B cell (primary cell): ENCODE measurements around the gene ATP9A. TPM values are rescaled to one million over a fixed set of nuclear protein-coding genes. Genes with fewer than 3 reads are reported as not detected.

ENCODE experiments used
- ATAC-seq: fragments of 200-7000 bp; cut with Tn5 transposase; one replicate; pipeline ENCODE4 v1.10.0; 2021; ENCODE audit warnings: low read depth, mild to moderate bottlenecking, moderate number of reproducible peaks, moderate library complexity
- CTCF ChIA-PET: fragments of 350-600 bp; sonication (Branson Sonifier 250); formaldehyde crosslinking; loops from one replicate; lab custom pipeline; 2021; ENCODE audit warnings: antibody characterized with exemption, inconsistent platforms; lab: Charles Lee
- POLR2A ChIA-PET: fragments of 350-600 bp; sonication (Branson Sonifier 250); formaldehyde crosslinking; loops from one replicate; lab custom pipeline; 2021; ENCODE audit warnings: antibody characterized with exemption; lab: Charles Lee
- DNase-seq: peaks from one replicate; pipeline ENCODE4 v3.0.0; 2013
- H2AFZ ChIP-seq: 2 replicates; pipeline ENCODE4 v1.6.1; 2012; ENCODE audit warnings: mild to moderate bottlenecking, low read depth, low read length; ENCODE audit not compliant: insufficient read depth, poor library complexity, severe bottlenecking
- H3K27ac ChIP-seq, 2 donors: 1 replicate in 1 of 2; 2 replicates in 1 of 2; pipeline ENCODE4 v1.5.1; 2012 to 2013; ENCODE audit warnings: low read length in 2 of 2, mild to moderate bottlenecking in 2 of 2, moderate library complexity in 1 of 2
- H3K27me3 ChIP-seq, 4 experiments: fragments of 200-600 bp in 1 of 4; sonication (generic) in 1 of 4; replicated peaks in 1 of 4; 1 replicate in 2 of 4; 2 replicates in 2 of 4; pipeline versions ENCODE4 v1.6.1 to v1.7.0; 2013 to 2016; ENCODE audit warnings: low read length in 3 of 4, mild to moderate bottlenecking in 2 of 4, mixed read lengths in 1 of 4, moderate library complexity in 1 of 4; ENCODE audit not compliant: insufficient read depth in 4 of 4, control insufficient read depth in 3 of 4; ENCODE audit errors: control extremely low read depth in 1 of 4
- H3K36me3 ChIP-seq, 2 experiments: replicated peaks in 1 of 2; 1 replicate in 1 of 2; 2 replicates in 1 of 2; pipeline versions ENCODE4 v1.6.1 to v1.7.1; 2013; ENCODE audit warnings: low read length in 1 of 2; ENCODE audit not compliant: insufficient read depth in 2 of 2, control insufficient read depth in 1 of 2; ENCODE audit errors: control extremely low read depth in 1 of 2, extremely low read depth in 1 of 2
- H3K4me1 ChIP-seq, 2 donors: fragments of 200-600 bp in 1 of 2; sonication (generic) in 1 of 2; 1 replicate in 1 of 2; 2 replicates in 1 of 2; pipeline versions ENCODE4 v1.5.1 to v1.6.1; 2013 to 2017; ENCODE audit warnings: low read length in 2 of 2; ENCODE audit not compliant: control insufficient read depth in 2 of 2, insufficient read depth in 2 of 2
- H3K4me2 ChIP-seq: replicated peaks from 2 replicates; pipeline ENCODE3; 2012; ENCODE audit warnings: mild to moderate bottlenecking, low read depth, low read length; ENCODE audit not compliant: poor library complexity, severe bottlenecking
- H3K4me3 ChIP-seq, 5 experiments: fragments of 200-600 bp in 1 of 5; sonication (generic) in 1 of 5; 1 replicate in 3 of 5; 2 replicates in 2 of 5; pipeline versions ENCODE4 v1.5.1 to v1.7.0; 2011 to 2016; ENCODE audit warnings: low read length in 4 of 5, mild to moderate bottlenecking in 4 of 5, low read depth in 2 of 5, control low read depth in 1 of 5, moderate library complexity in 1 of 5; ENCODE audit not compliant: insufficient read depth in 1 of 5; ENCODE audit errors: control extremely low read depth in 1 of 5, extremely low read depth in 1 of 5
- H3K79me2 ChIP-seq: fragments of 200-600 bp; sonication (generic); one replicate; pipeline ENCODE4 v1.6.0; 2016; ENCODE audit warnings: low read length; ENCODE audit not compliant: control insufficient read depth, insufficient read depth
- H3K9ac ChIP-seq: fragments of 200-600 bp; sonication (generic); 2 replicates; pipeline ENCODE4 v1.6.1; 2017; ENCODE audit warnings: mild to moderate bottlenecking, low read length, moderate library complexity
- H3K9me3 ChIP-seq, 3 donors: one replicate each; pipeline versions ENCODE4 v1.6.1 to v1.7.1; 2013; ENCODE audit warnings: low read length in 2 of 3; ENCODE audit not compliant: control insufficient read depth in 2 of 3, insufficient read depth in 1 of 3; ENCODE audit errors: control extremely low read depth in 1 of 3
- H4K20me1 ChIP-seq: 2 replicates; pipeline ENCODE4 v1.6.0; 2012; ENCODE audit warnings: mild to moderate bottlenecking, low read length; ENCODE audit not compliant: insufficient read depth, control insufficient read depth, poor library complexity, severe bottlenecking
- H3K27ac Mint-ChIP-seq: one replicate; pipeline ENCODE4 v1.8.0; 2021; ENCODE audit warnings: mixed read lengths
- H3K27me3 Mint-ChIP-seq: one replicate; pipeline ENCODE4 v1.8.0; 2021; ENCODE audit warnings: mixed read lengths
- H3K4me1 Mint-ChIP-seq: one replicate; pipeline ENCODE4 v1.8.0; 2021; ENCODE audit warnings: mixed read lengths
- H3K4me3 Mint-ChIP-seq: one replicate; pipeline ENCODE4 v1.8.0; 2021; ENCODE audit warnings: mixed read lengths
- H3K9me3 Mint-ChIP-seq: one replicate; pipeline ENCODE4 v1.8.0; 2022; ENCODE audit warnings: mixed read lengths; ENCODE audit not compliant: insufficient read depth
- EZH2 ChIP-seq: IDR thresholded peaks from 2 replicates; pipeline ENCODE4 v1.6.1; 2012; ENCODE audit warnings: borderline replicate concordance, low read depth, mild to moderate bottlenecking, moderate library complexity, low read length; ENCODE audit not compliant: insufficient read depth, poor library complexity, severe bottlenecking
- WGBS: methylation state at CpG from one replicate; pipeline ENCODE4 v1.1.5; 2013; ENCODE audit warnings: missing lambda C conversion rate; ENCODE audit not compliant: insufficient coverage; 5-methylcytosine and 5-hydroxymethylcytosine counted together
- intact Hi-C: fragments of 100-400 bp; cut with micrococcal nuclease; formaldehyde crosslinking; loops from one replicate; pipeline ENCODE4 v1.10.0; 2022
- polyA plus RNA-seq: library from polyadenylated mRNA; depleted of rRNA; stranded (reverse); fragments of >200 nt; gene quantifications from 2 replicates; pipeline ENCODE4 v1.2.3, GENCODE V29; 2012
- total RNA-seq, 2 donors: library from RNA; stranded (reverse); fragments of 120-200 nt in 1 of 2; gene quantifications; 1 replicate in 1 of 2; 2 replicates in 1 of 2; pipeline versions ENCODE4 v1.2.3 to v1.2.4, GENCODE V29; 2013 to 2022
- TF ChIP-seq, protein P1 (sequence below): fragments of 200-600 bp; IDR thresholded peaks from one replicate; pipeline ENCODE4 v1.8.0; 2022; ENCODE audit warnings: antibody characterized with exemption, mild to moderate bottlenecking

ATP9A gene
- total and polyA plus RNA-seq, 2 donors (not counting 1 experiment from before 2014, with no cell fraction given): 0.13 to 0.22 TPM

GRCh38 chr20:51734876-51735720 is 33.1 kb downstream of the ATP9A start:
- Histone ChIP-seq H4K20me1 (no peaks in the 10 kb centered on the region), H3K27ac (no peak overlapping the region), H3K36me3 (no peaks in the 10 kb centered on the region), H3K4me2 (no peak overlapping the region), H3K27me3 (no peaks in the 10 kb centered on the region), H3K79me2 (no peaks in the 10 kb centered on the region), H3K9ac (no peak overlapping the region), H3K4me3 (no peak overlapping the region), H3K4me1 (no peaks in the 10 kb centered on the region), H2AFZ (no peak overlapping the region), H3K9me3 (no peaks in the 10 kb centered on the region)
- H3K4me3 Mint-ChIP-seq: no peak overlapping the region
- no peak overlapping the region for H3K27ac Mint-ChIP-seq
- 92% methylated on average over 5 of the region's 13 CpGs for WGBS
- TF ChIP-seq, protein P1, sequence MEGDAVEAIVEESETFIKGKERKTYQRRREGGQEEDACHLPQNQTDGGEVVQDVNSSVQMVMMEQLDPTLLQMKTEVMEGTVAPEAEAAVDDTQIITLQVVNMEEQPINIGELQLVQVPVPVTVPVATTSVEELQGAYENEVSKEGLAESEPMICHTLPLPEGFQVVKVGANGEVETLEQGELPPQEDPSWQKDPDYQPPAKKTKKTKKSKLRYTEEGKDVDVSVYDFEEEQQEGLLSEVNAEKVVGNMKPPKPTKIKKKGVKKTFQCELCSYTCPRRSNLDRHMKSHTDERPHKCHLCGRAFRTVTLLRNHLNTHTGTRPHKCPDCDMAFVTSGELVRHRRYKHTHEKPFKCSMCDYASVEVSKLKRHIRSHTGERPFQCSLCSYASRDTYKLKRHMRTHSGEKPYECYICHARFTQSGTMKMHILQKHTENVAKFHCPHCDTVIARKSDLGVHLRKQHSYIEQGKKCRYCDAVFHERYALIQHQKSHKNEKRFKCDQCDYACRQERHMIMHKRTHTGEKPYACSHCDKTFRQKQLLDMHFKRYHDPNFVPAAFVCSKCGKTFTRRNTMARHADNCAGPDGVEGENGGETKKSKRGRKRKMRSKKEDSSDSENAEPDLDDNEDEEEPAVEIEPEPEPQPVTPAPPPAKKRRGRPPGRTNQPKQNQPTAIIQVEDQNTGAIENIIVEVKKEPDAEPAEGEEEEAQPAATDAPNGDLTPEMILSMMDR: no peak
- TF ChIP-seq EZH2: no peak
- ATAC-seq: no peak
- H3K27me3 Mint-ChIP-seq: peaks cover 5% of the 10 kb centered on the region
- DNase-seq: no peak
- intact Hi-C loops: no loop called here
- H3K4me1 Mint-ChIP-seq: no peaks in the 10 kb centered on the region
- ChIA-PET POLR2A (no interaction called here), CTCF (no interaction called here)
- no peaks in the 10 kb centered on the region for H3K9me3 Mint-ChIP-seq

GRCh38 chr20:51733070-51733469 is 35.1 kb downstream of the ATP9A start:
- H4K20me1 ChIP-seq: no peaks in the 10 kb centered on the region
- DNase-seq: no peak
- no peak for ATAC-seq
- no peaks in the 10 kb centered on the region for H3K4me1 ChIP-seq
- no peaks in the 10 kb centered on the region for H3K79me2 ChIP-seq
- no peaks in the 10 kb centered on the region for H3K36me3 ChIP-seq
- intact Hi-C loops: no loop called here
- H3K27me3 ChIP-seq: no peaks in the 10 kb centered on the region
- H2AFZ ChIP-seq: no peak overlapping the region
- no CpG with 5 or more reads among the region's 3 CpGs for WGBS
- no peak overlapping the region for H3K4me3 Mint-ChIP-seq
- CTCF ChIA-PET: no interaction called here
- POLR2A ChIA-PET: no interaction called here
- no peaks in the 10 kb centered on the region for H3K4me1 Mint-ChIP-seq
- H3K9me3 ChIP-seq: no peaks in the 10 kb centered on the region
- H3K4me2 ChIP-seq: no peak overlapping the region
- H3K4me3 ChIP-seq: no peak overlapping the region
- no peak overlapping the region for H3K27ac ChIP-seq
- no peak overlapping the region for H3K9ac ChIP-seq
- no peak overlapping the region for H3K27ac Mint-ChIP-seq
- TF ChIP-seq, protein P1: no peak
- no peak for TF ChIP-seq EZH2
- H3K27me3 Mint-ChIP-seq: peaks cover 5% of the 10 kb centered on the region
- H3K9me3 Mint-ChIP-seq: no peaks in the 10 kb centered on the region
